ENCODE results near the gene PTCD2. TPM values are rescaled to one million over a fixed set of nuclear protein-coding genes. Genes with fewer than 3 reads are reported as not detected.

Gene PTCD2
- total and polyA plus RNA-seq, 2 donors from 2014 or later, result 7.2 to 9.8 TPM

DNA sequence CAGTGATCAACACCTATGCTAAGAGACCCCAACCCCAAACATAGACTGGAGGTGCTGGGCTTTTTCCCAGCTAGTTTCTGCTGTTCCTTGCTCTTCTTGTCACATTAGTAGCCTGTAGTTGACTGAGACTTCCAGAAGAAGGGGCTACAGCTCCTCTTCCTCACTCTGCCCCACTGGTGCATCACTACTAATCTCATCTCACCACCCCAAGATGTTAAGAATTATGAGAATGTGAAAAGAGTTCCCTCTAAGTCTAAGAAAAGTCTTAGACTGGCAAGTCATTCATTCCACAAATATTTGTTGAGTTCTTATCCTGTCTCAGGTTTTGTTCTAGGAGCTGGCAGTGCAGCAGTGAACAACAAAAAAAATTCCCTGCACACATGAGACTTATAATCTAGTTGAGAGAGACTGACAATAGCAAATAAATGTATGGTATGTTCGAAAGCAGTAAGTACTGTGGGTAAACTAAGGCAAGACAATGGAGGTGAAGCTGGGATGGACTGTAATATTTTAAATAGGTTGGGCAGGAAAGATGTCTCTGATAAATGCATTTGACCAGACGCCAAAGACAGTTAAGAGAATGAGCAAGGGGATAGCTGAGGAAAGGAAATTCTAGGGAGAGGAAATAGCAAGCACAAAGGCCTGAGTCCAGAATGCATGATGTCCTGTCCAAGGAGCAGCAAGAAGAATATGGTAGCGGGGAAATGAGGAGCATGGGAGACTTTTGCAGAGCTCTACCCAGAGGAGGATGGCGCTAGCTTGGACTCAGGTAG lies 92.3 kb downstream of the PTCD2 start:
- Histone ChIP-seq H3K27me3 (ENCODE audit: control insufficient read depth, insufficient read depth, low read length) (no peaks in the 10 kb centered on the region), H3K4me3 (ENCODE audit: low read length in 3 of 3) (no peak overlapping the region), H3K9me3 (ENCODE audit: control insufficient read depth in 2 of 3, insufficient read depth in 1 of 3, low read length in 3 of 3) (no peaks in the 10 kb centered on the region), H3K27ac (ENCODE audit: low read depth in 2 of 2, low read length in 2 of 2) (no peak overlapping the region), H3K36me3 (ENCODE audit: control insufficient read depth in 2 of 3, insufficient read depth in 3 of 3, low read length in 3 of 3) (no peaks in the 10 kb centered on the region), H3K9ac (ENCODE audit: low read length in 3 of 3) (no peak overlapping the region), H3K4me1 (ENCODE audit: control insufficient read depth in 2 of 3, insufficient read depth in 2 of 3, low read depth in 1 of 3, low read length in 3 of 3) (no peaks in the 10 kb centered on the region)
- DNase-seq, result no peak
- intact Hi-C loops (cut with DNase I), result no loop called here
- no peak for FAIRE-seq
- TF ChIP-seq, protein P1, sequence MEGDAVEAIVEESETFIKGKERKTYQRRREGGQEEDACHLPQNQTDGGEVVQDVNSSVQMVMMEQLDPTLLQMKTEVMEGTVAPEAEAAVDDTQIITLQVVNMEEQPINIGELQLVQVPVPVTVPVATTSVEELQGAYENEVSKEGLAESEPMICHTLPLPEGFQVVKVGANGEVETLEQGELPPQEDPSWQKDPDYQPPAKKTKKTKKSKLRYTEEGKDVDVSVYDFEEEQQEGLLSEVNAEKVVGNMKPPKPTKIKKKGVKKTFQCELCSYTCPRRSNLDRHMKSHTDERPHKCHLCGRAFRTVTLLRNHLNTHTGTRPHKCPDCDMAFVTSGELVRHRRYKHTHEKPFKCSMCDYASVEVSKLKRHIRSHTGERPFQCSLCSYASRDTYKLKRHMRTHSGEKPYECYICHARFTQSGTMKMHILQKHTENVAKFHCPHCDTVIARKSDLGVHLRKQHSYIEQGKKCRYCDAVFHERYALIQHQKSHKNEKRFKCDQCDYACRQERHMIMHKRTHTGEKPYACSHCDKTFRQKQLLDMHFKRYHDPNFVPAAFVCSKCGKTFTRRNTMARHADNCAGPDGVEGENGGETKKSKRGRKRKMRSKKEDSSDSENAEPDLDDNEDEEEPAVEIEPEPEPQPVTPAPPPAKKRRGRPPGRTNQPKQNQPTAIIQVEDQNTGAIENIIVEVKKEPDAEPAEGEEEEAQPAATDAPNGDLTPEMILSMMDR (IDR thresholded peaks at IDR 0.05; ENCODE audit: borderline replicate concordance, extremely low read depth, insufficient read depth), result no peak

DNA sequence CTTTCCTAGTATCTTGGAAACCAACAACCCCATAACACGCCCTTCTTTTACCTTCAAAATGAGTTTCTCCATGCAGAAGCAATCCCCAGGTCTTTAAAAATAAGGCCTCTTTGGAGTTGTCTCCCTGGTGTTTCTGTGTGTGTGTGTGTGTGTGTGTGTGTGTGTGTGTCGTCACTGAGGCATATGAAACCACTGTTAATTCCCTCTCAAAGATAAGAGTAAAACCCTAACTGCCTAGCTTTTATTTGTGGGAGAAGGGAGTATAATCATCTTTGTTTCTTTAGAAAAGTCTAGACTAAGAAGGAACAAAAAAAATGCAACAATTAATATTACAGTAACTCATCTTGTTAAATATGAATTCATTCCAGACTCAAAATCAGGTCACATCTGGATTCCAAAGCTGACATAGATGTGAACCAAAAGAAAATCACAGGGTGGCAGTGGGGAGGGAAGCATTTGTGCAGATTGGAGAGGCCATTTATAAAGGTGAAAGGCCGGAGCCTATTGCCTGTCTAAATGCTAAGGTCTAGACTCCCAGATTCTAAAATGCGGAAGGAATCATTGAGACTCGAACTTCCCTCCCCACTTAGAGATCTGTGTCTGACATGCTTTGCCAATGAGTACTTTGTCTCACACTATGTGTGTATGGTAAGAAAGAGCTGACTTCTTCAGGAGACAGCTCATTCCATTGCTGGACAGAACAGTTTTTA lies 95.6 kb downstream of the PTCD2 start:
- DNase-seq (no peak), FAIRE-seq (no peak)
- no peak overlapping the region for H3K9ac ChIP-seq (ENCODE audit: low read length in 3 of 3)
- no peak overlapping the region for H3K4me3 ChIP-seq (ENCODE audit: low read length in 3 of 3)
- no peaks in the 10 kb centered on the region for H3K27me3 ChIP-seq (ENCODE audit: control insufficient read depth, insufficient read depth, low read length)
- H3K9me3 ChIP-seq (ENCODE audit: control insufficient read depth in 2 of 3, insufficient read depth in 1 of 3, low read length in 3 of 3), result no peaks in the 10 kb centered on the region
- H3K4me1 ChIP-seq (ENCODE audit: control insufficient read depth in 2 of 3, insufficient read depth in 2 of 3, low read depth in 1 of 3, low read length in 3 of 3), result no peaks in the 10 kb centered on the region
- no peaks in the 10 kb centered on the region for H3K36me3 ChIP-seq (ENCODE audit: control insufficient read depth in 2 of 3, insufficient read depth in 3 of 3, low read length in 3 of 3)
- intact Hi-C loops (cut with DNase I), result no loop called here
- no peak overlapping the region for H3K27ac ChIP-seq (ENCODE audit: low read depth in 2 of 2, low read length in 2 of 2)
- TF ChIP-seq, protein P1 (IDR thresholded peaks at IDR 0.05; ENCODE audit: borderline replicate concordance, extremely low read depth, insufficient read depth), result no peak

- no peak for DNase-seq
- no peaks in the 10 kb centered on the region for H3K4me1 ChIP-seq (ENCODE audit: control insufficient read depth in 2 of 3, insufficient read depth in 2 of 3, low read depth in 1 of 3, low read length in 3 of 3)
- H3K36me3 ChIP-seq (ENCODE audit: control insufficient read depth in 2 of 3, insufficient read depth in 3 of 3, low read length in 3 of 3), result no peaks in the 10 kb centered on the region
- H3K4me3 ChIP-seq (ENCODE audit: low read length in 3 of 3), result no peak overlapping the region
- H3K27ac ChIP-seq (ENCODE audit: low read depth in 2 of 2, low read length in 2 of 2), result no peak overlapping the region
- no peaks in the 10 kb centered on the region for H3K9me3 ChIP-seq (ENCODE audit: control insufficient read depth in 2 of 3, insufficient read depth in 1 of 3, low read length in 3 of 3)
- no peak for FAIRE-seq
- intact Hi-C loops (cut with DNase I), result no loop called here
- H3K27me3 ChIP-seq (ENCODE audit: control insufficient read depth, insufficient read depth, low read length), result no peaks in the 10 kb centered on the region
- TF ChIP-seq, protein P1 (IDR thresholded peaks at IDR 0.05; ENCODE audit: borderline replicate concordance, extremely low read depth, insufficient read depth), result no peak
- no peak overlapping the region for H3K9ac ChIP-seq (ENCODE audit: low read length in 3 of 3)
These were observed 97.3 kb downstream of the PTCD2 start for GRCh38 chr5:72417333-72418062.

Other genes starting within 250 kb of the PTCD2 start
- gene MAP1B, start 212.9 kb upstream of the PTCD2 start, total RNA-seq, result 57.0 TPM
- 3.6 TPM for gene MAP1B, start 212.9 kb upstream of the PTCD2 start, polyA plus RNA-seq (ENCODE audit: insufficient read depth, low read depth, low replicate concordance)
- 50.8 TPM for gene MRPS27, start 133 bp upstream of the PTCD2 start, total RNA-seq
- gene MRPS27, start 133 bp upstream of the PTCD2 start, polyA plus RNA-seq (ENCODE audit: insufficient read depth, low read depth, low replicate concordance), result 40.0 TPM
- 8.1 TPM for gene ZNF366, start 187.0 kb downstream of the PTCD2 start, total RNA-seq
- 0.22 TPM for gene ZNF366, start 187.0 kb downstream of the PTCD2 start, polyA plus RNA-seq (ENCODE audit: insufficient read depth, low read depth, low replicate concordance)